ENCODE measurements around the gene CD151. TPM values are rescaled to one million over a fixed set of nuclear protein-coding genes. Genes with fewer than 3 reads are reported as not detected.

CD151 gene
- total RNA-seq, 1 donor from 2014 or later: 776 TPM

GRCh38 chr11:855330-855674 is 22.6 kb downstream of the CD151 start:
- no peak for DNase-seq (ENCODE audit: low spot score)

GRCh38 chr11:855796-856195 is 23.0 kb downstream of the CD151 start:
- DNase-seq (ENCODE audit: low spot score): no peak

GRCh38 chr11:856397-856796 is 23.6 kb downstream of the CD151 start:
- DNase-seq (ENCODE audit: low spot score): no peak

- no peak for DNase-seq (ENCODE audit: low spot score)
Observed at GRCh38 chr11:858053-858761, 25.5 kb downstream of the CD151 start.

- no peak for DNase-seq (ENCODE audit: low spot score)
Observed at GRCh38 chr11:858762-859339, 26.1 kb downstream of the CD151 start.

GRCh38 chr11:859394-860131 is 26.8 kb downstream of the CD151 start:
- DNase-seq (ENCODE audit: low spot score): no peak

- no peak for DNase-seq (ENCODE audit: low spot score)
Observed at GRCh38 chr11:860234-861104, 27.7 kb downstream of the CD151 start.

GRCh38 chr11:861105-861479 is 28.3 kb downstream of the CD151 start:
- DNase-seq (ENCODE audit: low spot score): no peak

- no peak for DNase-seq (ENCODE audit: low spot score)
Observed at GRCh38 chr11:862081-862661, 29.4 kb downstream of the CD151 start.

GRCh38 chr11:862696-863022 is 29.9 kb downstream of the CD151 start:
- DNase-seq (ENCODE audit: low spot score): no peak

- no peak for DNase-seq (ENCODE audit: low spot score)
Observed at GRCh38 chr11:863023-863909, 30.5 kb downstream of the CD151 start.

- DNase-seq (ENCODE audit: low spot score): no peak
Observed at GRCh38 chr11:863910-864827, 31.4 kb downstream of the CD151 start.

GRCh38 chr11:864898-865297 is 32.1 kb downstream of the CD151 start:
- DNase-seq (ENCODE audit: low spot score): no peak

GRCh38 chr11:865462-866430 is 33.0 kb downstream of the CD151 start:
- DNase-seq (ENCODE audit: low spot score): no peak

GRCh38 chr11:866481-866880 is 33.7 kb downstream of the CD151 start:
- no peak for DNase-seq (ENCODE audit: low spot score)

- DNase-seq (ENCODE audit: low spot score): no peak
Observed at GRCh38 chr11:867856-868358, 35.2 kb downstream of the CD151 start.

- DNase-seq (ENCODE audit: low spot score): no peak
Observed at GRCh38 chr11:868394-868793, 35.6 kb downstream of the CD151 start.

GRCh38 chr11:868802-869201 is 36.0 kb downstream of the CD151 start:
- no peak for DNase-seq (ENCODE audit: low spot score)
